Stimulated activated CD4-positive, alpha-beta T cell treated with anti-CD3 and anti-CD28 coated beads, Interleukin-2, amount 100 ng/mL, for 48 hours (primary cell): Measurements from ENCODE around the gene PRDM15.

Source experiments
- DNase-seq, 2 donors: peaks; one replicate each; pipeline ENCODE4 v3.0.0-alpha.2; 2020

PRDM15 gene

DNA sequence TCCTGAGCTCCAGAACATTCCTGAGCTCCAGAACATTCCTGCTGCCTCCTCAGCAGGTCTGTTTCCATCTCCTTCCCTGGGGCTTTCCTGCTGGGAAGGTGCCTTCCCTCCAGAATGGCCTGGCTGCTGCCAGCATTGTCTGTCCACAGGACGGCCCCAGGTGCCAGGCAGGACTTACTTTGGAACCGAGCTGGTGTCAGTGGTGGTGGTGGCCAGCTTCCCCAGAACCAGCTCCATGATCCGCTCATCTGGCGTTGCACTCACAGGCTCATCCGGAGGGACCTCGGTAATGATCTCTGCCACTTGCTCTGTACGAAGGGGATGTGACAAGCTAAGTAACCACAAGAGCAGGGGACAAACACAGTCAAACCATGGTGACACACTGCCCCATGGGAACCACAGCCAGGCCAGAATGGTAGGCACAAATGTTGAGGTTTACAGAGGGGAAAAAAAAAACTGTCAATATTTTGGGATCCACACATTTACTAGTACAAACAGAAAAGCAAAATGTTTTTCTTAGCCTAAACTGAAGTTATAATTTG, 41.3 kb downstream of the PRDM15 start:
- DNase-seq: no peak

DNA sequence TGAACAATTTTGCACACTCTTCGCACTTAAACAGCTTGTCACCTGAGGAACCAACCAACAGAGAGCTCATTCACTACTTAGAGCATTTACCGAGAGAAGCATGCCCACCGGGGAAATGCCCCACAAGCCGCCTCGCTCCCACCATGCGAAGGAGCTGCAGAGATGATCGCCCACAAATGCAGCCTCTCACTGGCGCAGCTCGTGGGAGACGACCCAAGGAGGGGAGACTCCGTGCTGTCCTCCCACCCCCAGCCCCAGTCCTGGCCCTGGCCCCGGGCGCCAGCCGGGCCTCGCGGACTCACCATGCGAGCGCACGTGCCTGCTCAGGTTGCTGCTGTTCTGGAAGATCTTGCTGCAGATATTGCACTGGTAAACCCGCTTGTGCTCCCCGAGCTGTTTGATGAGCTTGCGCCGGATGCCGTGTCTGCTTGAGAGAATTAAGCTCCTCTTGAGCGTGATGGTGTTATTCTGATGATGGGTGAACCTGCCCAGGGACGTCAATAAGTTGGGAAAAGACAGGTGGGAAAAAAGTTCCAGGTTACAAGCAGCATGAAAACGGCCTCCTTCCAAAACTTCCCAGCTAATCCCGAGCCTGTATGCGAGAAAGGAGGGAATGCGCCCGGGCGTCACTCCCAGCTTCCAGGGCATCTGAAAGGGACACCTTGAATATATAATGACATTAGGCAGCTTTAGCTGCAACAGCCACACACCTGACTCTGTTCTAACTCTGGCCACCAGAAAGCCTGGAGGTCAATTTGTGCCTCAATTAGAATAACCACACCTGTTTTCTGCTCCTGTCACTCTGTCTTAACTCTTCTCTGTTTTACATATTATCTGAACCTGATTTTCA, 42.8 kb downstream of the PRDM15 start:
- no peak for DNase-seq

DNA sequence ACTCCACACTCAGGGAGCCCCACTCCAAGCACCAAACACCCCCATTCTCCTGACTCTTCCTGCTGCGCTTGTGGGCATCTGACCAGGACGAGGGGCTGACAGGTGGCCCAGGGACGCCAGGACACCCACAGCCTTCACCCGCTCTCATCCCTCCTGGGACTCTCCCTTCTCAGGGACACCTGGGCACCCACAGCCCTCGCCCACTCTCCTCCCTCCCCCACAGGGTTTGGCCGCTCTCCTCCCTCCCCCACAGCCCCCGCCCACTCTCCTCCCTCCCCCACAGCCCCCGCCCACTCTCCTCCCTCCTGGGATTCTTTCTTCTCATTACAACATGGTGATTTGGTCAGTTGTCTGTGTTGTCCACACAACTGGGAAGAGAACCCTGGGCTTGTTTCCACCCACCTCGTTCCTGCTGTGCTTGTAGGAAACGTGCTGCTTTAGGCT, 43.4 kb downstream of the PRDM15 start:
- no peak for DNase-seq

DNA sequence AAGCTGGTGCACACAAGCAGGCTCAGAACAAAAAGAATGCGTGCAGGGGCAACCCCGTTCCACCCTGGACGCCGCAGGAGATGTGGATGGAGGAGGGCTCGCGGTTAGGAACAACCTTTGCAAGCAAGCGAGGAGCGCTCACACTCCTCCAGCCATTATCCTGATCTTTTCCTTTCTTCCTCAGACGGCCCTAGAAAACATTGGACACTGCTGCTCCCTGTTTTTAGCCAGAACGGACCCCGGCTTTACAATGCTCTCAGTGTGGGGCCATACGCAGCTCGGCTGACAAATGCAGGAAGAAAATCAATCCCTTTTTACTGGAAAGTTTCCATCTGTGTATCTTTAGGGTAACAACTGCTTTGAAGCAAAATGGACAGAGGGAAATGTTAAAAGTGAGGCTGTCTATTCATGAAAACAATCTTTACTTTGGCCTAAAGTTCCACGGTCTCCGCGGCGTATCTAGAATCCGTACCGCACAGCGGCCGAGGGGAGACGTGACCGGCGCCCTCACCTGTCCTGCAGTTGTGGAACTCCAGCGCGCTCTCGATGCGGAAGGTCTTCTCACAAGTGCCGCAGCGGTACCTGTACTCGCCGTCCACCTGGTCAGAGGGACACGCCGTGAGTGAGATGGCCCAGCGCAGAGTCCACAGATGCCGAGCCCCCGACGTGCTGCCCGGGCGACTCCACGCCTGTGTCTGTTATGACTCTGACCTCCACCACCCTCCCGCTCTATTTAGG, 44.0 kb downstream of the PRDM15 start:
- no peak for DNase-seq

DNA sequence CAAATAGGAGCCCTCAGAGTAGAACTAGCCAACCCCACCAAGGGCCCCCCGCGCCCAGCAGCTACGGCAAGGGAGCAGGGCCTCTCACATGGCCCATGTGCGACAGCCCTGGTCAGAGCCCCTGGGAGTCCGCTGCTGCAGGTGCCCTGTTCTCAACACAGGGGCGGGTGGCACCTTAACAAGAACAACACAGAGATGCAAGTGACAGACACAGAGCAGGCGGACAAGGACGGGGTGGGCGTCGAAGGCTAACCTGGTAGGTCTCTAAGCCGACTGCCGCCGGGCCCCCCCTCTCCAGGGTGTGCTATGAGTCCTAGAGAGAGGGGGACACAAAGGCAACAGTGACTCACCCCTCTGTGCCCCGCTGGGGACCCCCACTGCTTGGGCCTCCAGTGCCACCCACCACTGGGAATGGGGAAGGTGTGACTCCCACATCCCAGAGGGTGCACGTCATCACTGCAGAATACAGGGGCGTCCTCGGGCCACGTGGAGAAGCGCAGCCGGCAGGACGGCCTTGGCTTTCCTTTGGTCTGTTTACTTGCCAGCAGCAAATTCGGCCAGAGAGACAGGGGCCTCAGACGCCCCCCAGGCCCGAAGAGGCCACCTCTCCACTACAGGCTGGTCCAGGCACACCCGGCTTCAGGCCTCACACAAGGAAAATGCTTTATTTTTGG, 44.8 kb downstream of the PRDM15 start:
- DNase-seq: no peak

DNA sequence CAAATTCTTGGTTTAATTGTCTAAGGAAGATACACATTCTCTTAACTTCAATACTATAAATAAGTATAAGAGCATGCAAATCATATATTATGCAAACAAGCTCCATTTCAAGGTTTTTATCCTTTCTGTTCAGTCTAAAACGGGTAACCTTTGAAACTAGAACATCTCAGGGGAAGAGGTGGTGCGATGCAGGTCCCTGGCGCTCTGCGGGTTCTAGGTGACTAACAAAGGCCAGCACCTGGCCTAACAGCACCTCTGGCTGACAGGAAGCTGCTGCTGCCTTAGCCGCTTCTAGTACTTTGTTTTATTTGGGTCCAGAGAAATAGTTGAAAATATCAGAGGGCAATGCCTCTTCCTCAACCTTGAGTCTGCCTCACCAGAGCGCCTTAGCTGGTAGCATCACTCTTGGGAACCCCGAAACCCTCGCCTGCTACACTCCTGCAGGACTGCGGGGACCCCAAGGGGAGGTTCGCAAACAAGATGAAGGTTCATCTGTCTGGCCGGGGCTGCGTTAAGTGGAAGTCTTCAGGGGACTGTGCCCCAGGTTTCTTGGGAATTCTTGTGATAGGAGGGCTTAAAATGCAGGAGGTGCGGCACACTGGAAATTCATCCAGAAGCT, 45.5 kb downstream of the PRDM15 start:
- no peak for DNase-seq

DNA sequence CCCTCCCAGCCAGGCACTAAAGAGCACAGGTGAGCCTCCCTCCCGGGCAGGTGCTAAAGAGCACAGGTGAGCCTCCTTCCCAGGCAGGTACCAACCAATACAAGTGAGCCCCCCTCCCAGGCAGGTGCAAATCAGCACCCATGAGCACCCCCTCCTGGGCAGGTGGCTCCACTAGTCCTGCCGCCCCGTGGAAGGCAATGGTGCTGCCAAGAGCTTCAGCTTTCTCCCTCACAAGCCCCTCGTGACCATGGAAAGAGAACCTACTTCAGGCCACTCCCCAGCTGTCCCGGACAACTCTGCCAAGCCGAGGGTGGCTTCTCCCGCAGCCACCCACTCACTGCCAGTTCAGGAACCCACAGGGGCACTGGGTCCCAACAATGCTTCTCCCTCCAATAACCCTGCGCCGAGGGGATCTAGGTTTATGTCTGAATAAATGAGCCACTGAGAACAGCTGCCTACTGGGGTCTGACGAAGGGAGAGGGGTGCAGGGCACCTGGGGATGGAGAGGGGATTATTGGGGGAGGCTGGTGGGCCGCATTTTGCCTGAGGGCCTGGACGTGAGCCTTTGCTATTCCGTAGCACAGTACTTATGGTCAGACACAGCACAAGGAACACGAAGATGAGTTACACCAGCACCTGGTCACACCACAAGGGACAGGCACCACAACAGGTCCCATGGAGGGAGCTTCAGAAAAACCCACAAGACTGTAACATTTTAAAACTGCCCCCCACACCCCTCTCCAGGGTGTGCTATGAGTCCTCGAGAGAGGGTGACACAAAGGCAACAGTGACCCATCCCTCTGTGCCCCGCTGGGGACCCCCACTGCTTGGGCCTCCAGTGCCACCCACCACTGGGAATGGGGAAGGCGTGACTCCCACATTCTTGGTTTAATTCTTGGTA, 46.3 kb downstream of the PRDM15 start:
- DNase-seq: no peak

DNA sequence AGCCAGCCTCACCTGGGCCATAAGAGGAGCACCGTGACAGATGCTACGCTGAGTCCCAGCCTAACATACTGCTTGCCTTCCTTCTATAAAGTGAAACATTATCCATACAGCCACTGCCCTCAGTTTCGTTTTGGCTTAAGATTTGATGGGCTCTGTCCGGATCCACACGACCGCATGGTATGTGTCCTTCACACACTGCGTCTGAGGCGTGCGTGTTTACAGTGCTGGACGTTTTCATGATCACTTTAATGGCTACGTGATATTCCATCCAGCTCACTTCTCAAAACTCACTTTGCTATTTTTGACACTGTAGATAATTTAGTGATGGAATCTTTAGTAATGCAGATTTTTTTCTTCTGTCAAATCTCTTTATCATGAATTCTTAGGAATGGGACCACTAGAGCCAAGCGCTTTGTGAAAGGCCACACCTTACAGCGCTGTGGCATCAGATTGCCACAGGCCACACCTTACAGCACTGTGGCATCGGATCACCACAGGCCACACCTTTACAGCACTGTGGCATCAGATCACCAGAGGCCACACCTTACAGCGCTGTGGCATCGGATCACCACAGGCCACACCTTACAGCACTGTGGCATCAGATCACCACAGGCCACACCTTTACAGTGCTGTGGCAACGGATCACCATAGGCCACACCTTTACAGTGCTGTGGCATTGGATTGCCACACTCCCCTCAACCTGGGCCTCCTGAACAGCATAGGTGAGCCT, 47.1 kb downstream of the PRDM15 start:
- no peak for DNase-seq

DNA sequence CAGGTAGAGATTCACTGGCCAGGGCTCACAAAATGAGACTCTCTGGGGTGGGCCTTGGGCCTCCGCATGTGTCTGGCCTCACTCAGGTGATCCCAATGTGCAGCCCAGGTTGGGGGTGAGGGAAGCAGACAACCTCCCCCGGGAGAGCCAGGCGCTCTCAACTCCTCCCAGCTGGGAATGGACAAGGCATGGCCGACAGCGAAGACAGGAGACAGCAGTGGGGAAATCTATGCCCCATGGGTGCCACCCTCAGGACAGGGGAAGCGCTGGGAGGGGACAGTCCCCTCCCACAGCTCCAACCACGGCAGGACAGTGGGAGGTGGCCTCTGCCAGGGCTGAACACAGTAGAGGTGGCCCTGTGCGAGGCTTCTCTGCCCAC, 47.7 kb downstream of the PRDM15 start:
- DNase-seq: no peak

DNA sequence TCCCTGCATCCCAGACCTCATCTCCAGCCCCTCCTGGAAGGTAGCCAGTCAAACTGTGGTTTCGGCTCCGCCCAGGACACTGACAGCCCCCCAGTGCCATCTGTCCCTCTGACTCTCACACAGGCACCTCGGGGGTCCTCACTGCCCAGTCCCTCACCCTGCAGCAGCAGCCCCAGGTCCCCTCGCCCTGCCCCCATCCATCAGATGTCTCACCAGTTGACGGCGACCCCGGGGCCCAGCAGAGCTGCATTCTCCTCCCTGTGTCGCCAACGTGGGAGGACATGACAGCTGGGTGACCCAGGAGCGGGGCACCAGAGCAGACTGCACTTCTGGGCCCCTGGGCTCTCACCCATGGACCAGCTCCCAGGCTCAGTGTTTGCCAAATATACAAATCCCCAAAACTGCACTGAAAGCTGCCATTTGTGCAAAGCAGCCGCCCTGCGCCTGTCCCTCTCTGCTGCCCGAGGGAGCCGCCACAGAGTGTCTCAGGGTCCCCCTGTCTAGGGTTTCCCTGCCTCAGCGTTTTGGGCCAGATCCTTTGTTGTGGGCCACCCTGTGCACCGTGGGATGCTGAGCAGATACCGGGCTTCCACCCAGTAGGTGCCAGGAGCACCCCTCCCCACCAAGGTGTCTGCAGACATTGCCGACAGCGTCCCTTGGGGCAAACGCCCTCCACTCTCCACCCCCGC, 48.2 kb downstream of the PRDM15 start:
- no peak for DNase-seq

DNA sequence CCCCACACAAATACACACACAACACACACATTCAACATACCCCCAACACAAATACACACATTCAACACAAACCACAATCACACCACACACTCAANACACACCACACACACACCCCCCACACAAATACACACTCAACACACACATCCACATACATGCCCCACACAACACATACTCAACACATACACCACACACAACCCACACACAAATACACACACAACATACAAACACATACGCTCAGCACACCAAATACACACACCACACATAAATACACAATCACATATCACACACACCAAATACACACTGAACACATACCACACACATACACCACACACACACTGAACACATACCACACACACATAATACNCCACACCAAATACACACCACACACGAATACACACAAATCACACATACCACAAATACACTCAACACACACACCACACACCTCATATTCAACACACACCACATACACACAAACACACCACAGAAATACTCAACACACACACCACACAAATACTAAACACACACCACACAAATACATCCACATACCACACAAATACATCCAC, 48.9 kb downstream of the PRDM15 start:
- DNase-seq: no peak

DNA sequence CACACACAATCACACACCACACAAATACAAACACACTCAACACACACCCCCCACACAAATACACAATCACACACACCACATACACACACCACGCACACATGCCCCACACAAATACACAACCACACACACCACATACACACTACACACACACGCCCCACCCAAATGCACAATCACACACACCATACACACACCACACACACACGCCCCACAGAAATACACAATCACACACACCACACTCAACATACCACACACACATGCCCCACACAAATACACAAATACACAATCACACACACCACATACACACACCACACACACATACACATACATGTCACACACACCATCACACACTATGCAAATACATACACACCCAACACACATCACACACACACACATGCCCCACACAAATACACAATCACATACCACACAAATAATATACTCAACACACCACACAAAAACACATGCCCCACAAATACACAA, 50.2 kb downstream of the PRDM15 start:
- DNase-seq: no peak

DNA sequence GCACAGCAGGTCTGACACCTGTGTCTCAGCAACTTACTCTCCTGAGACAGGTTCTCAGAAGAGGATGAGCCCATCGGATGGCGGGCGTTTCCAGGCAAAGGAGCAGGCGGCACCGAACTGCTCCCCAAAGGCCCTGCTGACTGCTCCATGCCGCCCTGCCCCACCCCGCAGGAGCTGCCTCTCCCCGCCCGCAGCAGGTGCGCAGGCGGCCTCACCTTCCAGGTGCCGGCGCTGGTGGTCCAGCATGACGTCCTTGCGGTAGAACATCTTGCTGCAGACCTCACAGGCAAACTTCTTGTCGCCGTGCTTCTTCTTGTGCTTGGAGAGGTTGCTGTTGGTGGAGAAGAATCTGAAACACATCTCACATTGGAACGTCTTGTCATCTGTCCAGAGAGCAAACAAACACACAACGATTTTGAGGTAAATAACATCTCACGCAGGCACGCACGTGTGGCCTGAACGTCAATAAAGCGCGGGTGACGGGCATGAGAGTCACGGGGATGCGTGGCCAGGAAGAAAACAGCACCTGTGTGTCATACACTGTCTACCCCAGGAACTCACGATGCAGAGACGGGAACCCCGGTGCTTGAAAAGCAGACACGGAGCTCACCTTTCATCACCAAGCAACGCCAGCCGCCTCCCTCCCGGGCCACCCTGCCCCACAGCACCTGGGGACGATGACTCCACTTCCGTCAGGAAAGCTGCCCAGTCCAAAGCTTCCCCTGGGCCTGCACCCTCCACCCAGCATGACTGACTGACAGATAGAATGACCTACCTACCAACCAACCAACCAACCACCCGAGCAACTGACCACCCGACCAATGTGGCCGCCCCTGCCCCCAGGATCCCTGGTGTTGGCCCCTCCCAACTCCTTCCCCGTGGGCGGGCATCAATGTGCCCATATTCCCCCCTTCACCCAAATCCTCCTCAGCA, 50.9 kb downstream of the PRDM15 start:
- DNase-seq: no peak

DNA sequence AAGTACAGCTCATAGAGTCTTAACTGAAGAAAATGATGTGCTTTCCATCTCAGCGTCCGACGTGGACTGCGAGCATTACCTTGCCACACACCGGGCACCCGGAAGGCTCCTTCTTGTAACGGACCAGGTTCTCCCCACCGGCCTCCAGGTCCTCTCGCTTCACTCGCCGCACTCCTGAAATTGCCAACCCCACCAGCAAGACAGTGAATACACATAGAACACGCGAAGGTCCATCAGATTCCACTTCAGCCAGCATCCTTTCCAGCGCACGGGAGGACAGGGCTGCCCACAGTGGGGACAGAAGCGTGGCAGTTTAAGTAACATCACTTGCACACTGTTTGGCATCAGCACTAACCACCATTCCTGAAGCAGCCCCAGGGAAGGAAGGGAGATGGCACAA, 53.3 kb downstream of the PRDM15 start:
- DNase-seq: no peak

DNA sequence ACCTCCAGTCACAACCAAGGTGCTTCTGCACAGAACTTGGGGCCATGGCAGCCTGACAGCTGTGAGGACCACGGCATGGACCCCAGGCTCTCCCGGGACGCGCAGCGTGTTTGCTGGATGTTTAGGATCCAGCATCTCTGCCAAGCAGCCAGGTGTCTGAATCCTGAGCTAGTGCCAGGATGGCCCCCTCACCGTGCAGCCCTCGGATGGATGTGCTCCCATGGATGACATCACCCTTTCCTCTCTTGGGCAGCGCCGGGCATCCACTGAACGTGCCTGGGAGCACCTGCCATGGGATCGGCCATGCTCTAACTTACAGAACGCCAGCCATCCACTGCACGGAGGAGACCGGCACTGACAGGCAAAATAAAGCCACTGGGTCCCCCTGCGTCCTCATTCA, 53.9 kb downstream of the PRDM15 start:
- DNase-seq: no peak

DNA sequence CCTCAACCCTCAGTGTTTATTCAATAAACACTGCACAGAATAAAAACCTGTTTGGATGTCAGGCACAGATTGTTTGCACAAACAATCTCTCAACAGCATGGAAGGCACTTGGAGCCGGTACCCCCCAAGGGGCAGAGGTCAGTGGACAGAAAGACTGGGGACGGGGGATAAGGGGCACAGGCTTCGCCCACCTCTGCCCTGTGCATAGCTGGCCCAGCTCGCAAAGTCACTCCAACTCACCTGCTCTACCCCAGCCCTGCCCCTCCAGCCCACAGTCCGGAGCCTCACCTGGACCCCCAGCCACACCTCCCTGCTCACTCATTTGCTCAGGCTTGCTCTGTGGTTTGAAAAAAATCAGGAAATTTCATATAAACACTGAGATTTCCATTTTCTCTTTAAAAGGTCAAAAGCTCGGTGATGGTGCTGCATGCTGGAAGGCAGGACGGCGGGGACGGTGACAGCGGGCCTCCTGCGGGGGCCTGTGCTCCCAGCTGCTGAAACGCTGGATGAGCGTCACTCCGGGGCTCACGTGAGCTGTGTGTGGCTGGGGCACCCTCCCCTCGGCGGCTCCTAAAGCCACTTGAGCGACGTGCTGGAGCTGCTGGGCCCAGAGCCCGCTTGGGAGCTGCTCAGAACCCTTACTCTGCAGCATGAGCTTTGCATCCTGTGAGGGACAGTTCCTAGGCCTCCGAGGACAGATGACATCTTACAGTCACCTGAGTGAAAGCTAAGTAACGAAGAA, 54.5 kb downstream of the PRDM15 start:
- no peak for DNase-seq

DNA sequence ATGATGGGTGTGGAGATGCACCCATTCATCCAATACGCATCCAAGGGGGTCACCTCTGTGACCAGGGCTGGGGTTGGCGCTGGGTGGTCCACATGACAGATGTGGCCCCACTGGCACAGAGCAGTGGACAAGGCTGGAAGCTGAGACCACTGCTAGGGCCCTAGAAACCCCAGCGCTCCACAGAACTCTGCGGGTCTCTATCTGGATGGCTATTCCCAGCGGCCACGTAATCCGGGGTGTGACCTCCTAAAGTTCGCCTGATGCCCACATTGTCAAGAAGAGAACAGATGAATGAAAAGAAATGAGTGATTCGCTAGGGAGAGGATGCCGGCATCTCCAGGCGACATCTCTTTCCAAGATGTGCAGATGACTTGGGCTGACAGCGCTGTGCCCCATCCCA, 55.2 kb downstream of the PRDM15 start:
- no peak for DNase-seq

DNA sequence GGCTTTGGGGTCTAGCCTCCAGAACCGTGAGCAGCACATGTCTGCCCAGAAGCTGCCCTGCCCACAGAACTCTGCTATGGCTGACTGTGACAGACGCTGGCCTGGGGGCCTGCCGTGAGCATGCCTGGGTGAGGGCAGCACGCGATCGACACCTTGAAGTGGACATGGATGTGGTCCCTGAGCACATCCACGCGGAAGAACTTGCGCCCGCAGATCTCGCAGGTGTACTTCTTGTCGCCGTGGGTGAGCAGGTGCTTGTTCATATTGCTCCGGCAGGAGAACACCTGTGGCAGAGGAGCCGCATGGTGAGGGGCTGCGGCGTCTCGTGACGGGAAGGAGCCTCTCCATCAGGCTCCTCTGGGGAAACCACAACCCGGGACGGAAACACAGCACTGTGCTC, 56.0 kb downstream of the PRDM15 start:
- DNase-seq: no peak
